CD4-positive, alpha-beta T cell (primary cell): ENCODE data around the gene KCNJ5. TPM values are rescaled to one million over a fixed set of nuclear protein-coding genes. Genes with fewer than 3 reads are reported as not detected.

ENCODE experiments used
- ATAC-seq: fragments of 200-7000 bp; cut with Tn5 transposase; one replicate; pipeline ENCODE4 v1.10.0; 2022; ENCODE audit warnings: mild to moderate bottlenecking; ENCODE audit not compliant: poor library complexity
- CTCF ChIA-PET: fragments of 350-600 bp; sonication (Branson Sonifier 250); formaldehyde crosslinking; loops from one replicate; lab custom pipeline; 2021; ENCODE audit warnings: antibody characterized with exemption, inconsistent platforms; lab: Charles Lee
- POLR2A ChIA-PET: fragments of 350-600 bp; sonication (Branson Sonifier 250); formaldehyde crosslinking; loops from one replicate; lab custom pipeline; 2021; ENCODE audit warnings: antibody characterized with exemption, inconsistent platforms; lab: Charles Lee
- DNase-seq, 14 experiments: peaks; one replicate each; pipeline ENCODE4 v3.0.0-alpha.2; 2013 to 2020; ENCODE audit warnings: mixed read lengths in 2 of 14
- H3K27ac ChIP-seq, 2 donors: one replicate each; pipeline versions ENCODE4 v1.5.1 to v1.7.0; 2013; ENCODE audit warnings: low read length in 2 of 2, low read depth in 1 of 2, mild to moderate bottlenecking in 1 of 2
- H3K27me3 ChIP-seq, 2 experiments: 1 replicate in 1 of 2; 2 replicates in 1 of 2; pipeline versions ENCODE4 v1.6.1 to v1.7.0; 2013; ENCODE audit warnings: low read length in 2 of 2, control low read depth in 1 of 2, mild to moderate bottlenecking in 1 of 2, moderate library complexity in 1 of 2; ENCODE audit not compliant: insufficient read depth in 2 of 2, control insufficient read depth in 1 of 2
- H3K36me3 ChIP-seq: one replicate; pipeline ENCODE4 v1.6.1; 2013; ENCODE audit warnings: low read length, control low read depth; ENCODE audit not compliant: insufficient read depth
- H3K4me1 ChIP-seq: one replicate; pipeline ENCODE4 v1.6.1; 2013; ENCODE audit warnings: low read length, control low read depth; ENCODE audit not compliant: insufficient read depth
- H3K4me3 ChIP-seq: one replicate; pipeline ENCODE4 v1.5.1; 2013; ENCODE audit warnings: mild to moderate bottlenecking, low read length, moderate library complexity
- H3K9me3 ChIP-seq, 2 experiments: 1 replicate in 1 of 2; 2 replicates in 1 of 2; pipeline versions ENCODE4 v1.6.1 to v1.7.0; 2013; ENCODE audit warnings: low read length in 2 of 2, mild to moderate bottlenecking in 2 of 2, control low read depth in 1 of 2, moderate library complexity in 1 of 2; ENCODE audit not compliant: control insufficient read depth in 1 of 2, insufficient read depth in 1 of 2
- H3K27ac Mint-ChIP-seq: one replicate; pipeline ENCODE4 v1.8.0; 2020; ENCODE audit warnings: mixed read lengths
- H3K27me3 Mint-ChIP-seq: one replicate; pipeline ENCODE4 v1.8.0; 2021; ENCODE audit warnings: mixed read lengths
- H3K36me3 Mint-ChIP-seq: one replicate; pipeline ENCODE4 v1.8.0; 2021; ENCODE audit warnings: low read depth, mixed read lengths
- H3K4me1 Mint-ChIP-seq: one replicate; pipeline ENCODE4 v1.8.0; 2021; ENCODE audit warnings: low read depth, mixed read lengths
- H3K4me3 Mint-ChIP-seq: one replicate; pipeline ENCODE4 v1.8.0; 2020; ENCODE audit warnings: mild to moderate bottlenecking, mixed read lengths
- H3K9me3 Mint-ChIP-seq: one replicate; pipeline ENCODE4 v1.8.0; 2020; ENCODE audit warnings: mixed read lengths
- CTCF ChIP-seq: fragments of 200-600 bp; IDR thresholded peaks from one replicate; pipeline ENCODE4 v1.8.0; 2022; ENCODE audit warnings: antibody characterized with exemption, mild to moderate bottlenecking
- intact Hi-C, 2 experiments: fragments of 100-400 bp; cut with DNase I in 1 of 2; cut with micrococcal nuclease in 1 of 2; formaldehyde crosslinking; loops; one replicate each; pipeline versions ENCODE4 v1.15.1 to v1.9.0; 2023 to 2025; cut with DNase I, micrococcal nuclease
- total RNA-seq, 174 experiments: library from RNA in 2 of 174; stranded (reverse) in 2 of 174; gene quantifications; one replicate each; pipeline ENCODE4 v1.2.3 and lab custom pipeline; 2021 to 2026

Gene KCNJ5
- total RNA-seq, 2 experiments from 2014 or later = 0.05 TPM; not detected in 1

GRCh38 chr11:128865490-128865889 lies 25.7 kb upstream of the KCNJ5 start:
- intact Hi-C loops = no loop called here
- ATAC-seq = no peak
- POLR2A ChIA-PET = interaction anchor here (1.1 kb wide), 1 partner anchor 20 kb away, joined by 4 read pairs; no protein-coding TSS in a partner anchor

GRCh38 chr11:128867277-128867676 lies 23.9 kb upstream of the KCNJ5 start, which contains the start of gene KCNJ1:
Gene KCNJ1, minus strand, starts transcription at chr11:128867296. Its CDS starts 27,053 bp downstream, at chr11:128840243.
- H3K27me3 ChIP-seq = no peaks in the 10 kb centered on the region
- H3K9me3 ChIP-seq = no peaks in the 10 kb centered on the region
- H3K4me3 ChIP-seq = no peak within 1 kb of the TSS
- H3K4me1 ChIP-seq = no peaks in the 10 kb centered on the region
- H3K36me3 ChIP-seq = no peaks in the 10 kb centered on the region
- Mint-ChIP-seq H3K27me3 (no peaks in the 10 kb centered on the region), H3K27ac (no peak within 1 kb of the TSS), H3K9me3 (no peaks in the 10 kb centered on the region), H3K4me1 (no peaks in the 10 kb centered on the region), H3K4me3 (no peak within 1 kb of the TSS), H3K36me3 (no peaks in the 10 kb centered on the region)
- ATAC-seq (peak; percentile 30), DNase-seq (no peak)
- ChIA-PET CTCF (no interaction called here), POLR2A (interaction anchor here (0.9 to 1.4 kb wide), 2 partner anchors 9 to 22 kb away, joined by 3 to 4 read pairs; no protein-coding TSS in a partner anchor)
- no peak for TF ChIP-seq CTCF
- no peak within 1 kb of the TSS for H3K27ac ChIP-seq
- intact Hi-C loops = no loop called here

More at GRCh38 chr11:128865490-128865889, 25.7 kb upstream of the KCNJ5 start:
- no peaks in the 10 kb centered on the region for H3K27me3 ChIP-seq
- H3K4me1 Mint-ChIP-seq = no peaks in the 10 kb centered on the region
- no peak overlapping the region for H3K4me3 Mint-ChIP-seq
- H3K4me3 ChIP-seq = no peak overlapping the region
- CTCF ChIA-PET = interaction anchor here (1.2 kb wide), 1 partner anchor 708 kb away, joined by 3 read pairs; no protein-coding TSS in a partner anchor
- H3K9me3 ChIP-seq = no peaks in the 10 kb centered on the region
- H3K27ac Mint-ChIP-seq = no peak overlapping the region
- H3K36me3 Mint-ChIP-seq = no peaks in the 10 kb centered on the region
- TF ChIP-seq CTCF = no peak
- H3K9me3 Mint-ChIP-seq = no peaks in the 10 kb centered on the region
- no peak for DNase-seq
- H3K27me3 Mint-ChIP-seq = no peaks in the 10 kb centered on the region
- no peaks in the 10 kb centered on the region for H3K36me3 ChIP-seq
- no peak overlapping the region for H3K27ac ChIP-seq
- no peaks in the 10 kb centered on the region for H3K4me1 ChIP-seq

GRCh38 chr11:128868841-128869671 lies 22.1 kb upstream of the KCNJ5 start:
- no peaks in the 10 kb centered on the region for H3K9me3 Mint-ChIP-seq
- no peak overlapping the region for H3K27ac Mint-ChIP-seq
- H3K4me1 Mint-ChIP-seq = no peaks in the 10 kb centered on the region
- Histone ChIP-seq H3K4me3 (no peak overlapping the region), H3K4me1 (no peaks in the 10 kb centered on the region), H3K27me3 (peaks cover 0 to 2% of the 10 kb centered on the region in 2 experiments), H3K36me3 (no peaks in the 10 kb centered on the region), H3K27ac (no peak overlapping the region), H3K9me3 (no peaks in the 10 kb centered on the region)
- no peak for TF ChIP-seq CTCF
- ChIA-PET POLR2A (interaction anchor here (0.6 to 1.6 kb wide), 4 partner anchors 175 to 829 kb away, joined by 3 to 5 read pairs (median 4); partner anchors contain the start of gene FLI1), CTCF (interaction anchor here (0.8 to 0.9 kb wide), 2 partner anchors 16 to 711 kb away, joined by 3 read pairs; no protein-coding TSS in a partner anchor)
- no peaks in the 10 kb centered on the region for H3K36me3 Mint-ChIP-seq
- no peak overlapping the region for H3K4me3 Mint-ChIP-seq
- ATAC-seq (peak; percentile 60), DNase-seq (peak in 1 of 14 experiments; percentile 52)
- no peaks in the 10 kb centered on the region for H3K27me3 Mint-ChIP-seq
- intact Hi-C loops = no loop called here
